BLaER1 (cell line): ENCODE measurements around the gene SPATA7.

Source experiments
- H3K27ac ChIP-seq: shearing (Covaris generic); formaldehyde crosslinking; 2 replicates; pipeline ENCODE4 v1.8.1; 2022
- H3K27me3 ChIP-seq: shearing (Covaris generic); formaldehyde crosslinking; 2 replicates; pipeline ENCODE4 v1.8.1; 2022
- H3K36me3 ChIP-seq: shearing (Covaris generic); formaldehyde crosslinking; 2 replicates; pipeline ENCODE4 v1.8.1; 2022
- H3K4me1 ChIP-seq: shearing (Covaris generic); formaldehyde crosslinking; 2 replicates; pipeline ENCODE4 v1.8.1; 2022
- H3K4me2 ChIP-seq: shearing (Covaris generic); formaldehyde crosslinking; 2 replicates; pipeline ENCODE4 v1.8.1; 2022
- H3K4me3 ChIP-seq: shearing (Covaris generic); formaldehyde crosslinking; 2 replicates; pipeline ENCODE4 v1.8.1; 2022
- H3K9ac ChIP-seq: shearing (Covaris generic); formaldehyde crosslinking; 2 replicates; pipeline ENCODE4 v1.8.1; 2022
- H3K9me3 ChIP-seq: shearing (Covaris generic); formaldehyde crosslinking; 2 replicates; pipeline ENCODE4 v1.8.1; 2022
- H4K20me1 ChIP-seq: shearing (Covaris generic); formaldehyde crosslinking; 2 replicates; pipeline ENCODE4 v1.8.1; 2022
- Cebpa-rat ChIP-seq: shearing (Covaris generic); IDR thresholded peaks from 2 replicates; pipeline ENCODE4 v1.8.1; 2022

The SPATA7 gene

GRCh38 chr14:88385212-88386101 is at the start of gene SPATA7:
SPATA7 (plus strand) TSS chr14:88385657; CDS start chr14:88385819, 162 bp downstream.
- peak within 1 kb of the TSS; percentile 92 for H3K4me2 ChIP-seq
- peak within 1 kb of the TSS; percentile 63 for H3K27ac ChIP-seq
- H3K9me3 ChIP-seq: no peaks in the 10 kb centered on the region
- H3K4me3 ChIP-seq: peak within 1 kb of the TSS; percentile 86
- H3K36me3 ChIP-seq: no peaks in the 10 kb centered on the region
- H3K4me1 ChIP-seq: peaks cover 19% of the 10 kb centered on the region
- peak within 1 kb of the TSS; percentile 83 for H3K9ac ChIP-seq
- TF ChIP-seq Cebpa-rat: no peak
- H3K27me3 ChIP-seq: no peaks in the 10 kb centered on the region
- 0 out of 2 replicates have a peak, but pooled peaks cover 6% of the 10 kb centered on the region for H4K20me1 ChIP-seq

- H3K4me3 ChIP-seq: no peak overlapping the region
- H3K36me3 ChIP-seq: no peaks in the 10 kb centered on the region
- H3K27ac ChIP-seq: no peak overlapping the region
- no peak overlapping the region for H3K4me2 ChIP-seq
- H4K20me1 ChIP-seq: no peaks in the 10 kb centered on the region
- no peaks in the 10 kb centered on the region for H3K4me1 ChIP-seq
- H3K9me3 ChIP-seq: no peaks in the 10 kb centered on the region
- no peaks in the 10 kb centered on the region for H3K27me3 ChIP-seq
- no peak overlapping the region for H3K9ac ChIP-seq
- TF ChIP-seq Cebpa-rat: no peak
Measured at GRCh38 chr14:88340357-88340756, 45.1 kb upstream of the SPATA7 start.

- no peaks in the 10 kb centered on the region for H3K36me3 ChIP-seq
- H3K4me3 ChIP-seq: no peak overlapping the region
- H4K20me1 ChIP-seq: no peaks in the 10 kb centered on the region
- H3K27ac ChIP-seq: no peak overlapping the region
- H3K27me3 ChIP-seq: no peaks in the 10 kb centered on the region
- H3K9ac ChIP-seq: no peak overlapping the region
- H3K4me2 ChIP-seq: no peak overlapping the region
- no peaks in the 10 kb centered on the region for H3K4me1 ChIP-seq
- TF ChIP-seq Cebpa-rat: no peak
- H3K9me3 ChIP-seq: no peaks in the 10 kb centered on the region
Measured at GRCh38 chr14:88342980-88343379, 42.5 kb upstream of the SPATA7 start.

- Histone ChIP-seq H3K27ac (no peak overlapping the region), H3K4me1 (0 out of 2 replicates have a peak, but pooled peaks cover 7% of the 10 kb centered on the region), H3K36me3 (no peaks in the 10 kb centered on the region), H3K4me3 (no peak overlapping the region), H3K4me2 (no peak overlapping the region), H3K9ac (no peak overlapping the region), H3K9me3 (no peaks in the 10 kb centered on the region), H4K20me1 (no peaks in the 10 kb centered on the region), H3K27me3 (no peaks in the 10 kb centered on the region)
- TF ChIP-seq Cebpa-rat: no peak
Measured at GRCh38 chr14:88346048-88346639, 39.3 kb upstream of the SPATA7 start.

GRCh38 chr14:88348546-88348945 is 36.9 kb upstream of the SPATA7 start:
- Histone ChIP-seq H3K4me3 (no peak overlapping the region), H3K27me3 (no peaks in the 10 kb centered on the region), H3K27ac (no peak overlapping the region), H4K20me1 (no peaks in the 10 kb centered on the region), H3K9me3 (no peaks in the 10 kb centered on the region), H3K36me3 (no peaks in the 10 kb centered on the region), H3K9ac (no peak overlapping the region), H3K4me2 (no peak overlapping the region), H3K4me1 (0 out of 2 replicates have a peak, but pooled peaks cover 7% of the 10 kb centered on the region)
- TF ChIP-seq Cebpa-rat: no peak

- H3K27me3 ChIP-seq: no peaks in the 10 kb centered on the region
- H3K9me3 ChIP-seq: no peaks in the 10 kb centered on the region
- H3K4me3 ChIP-seq: no peak overlapping the region
- no peak for TF ChIP-seq Cebpa-rat
- H3K4me1 ChIP-seq: 0 out of 2 replicates have a peak, but pooled peaks cover 7% of the 10 kb centered on the region
- H3K36me3 ChIP-seq: no peaks in the 10 kb centered on the region
- H4K20me1 ChIP-seq: no peaks in the 10 kb centered on the region
- no peak overlapping the region for H3K4me2 ChIP-seq
- no peak overlapping the region for H3K9ac ChIP-seq
- H3K27ac ChIP-seq: no peak overlapping the region
Measured at GRCh38 chr14:88351966-88352691, 33.3 kb upstream of the SPATA7 start.

GRCh38 chr14:88352698-88353097 is 32.8 kb upstream of the SPATA7 start:
- Histone ChIP-seq H3K4me2 (no peak overlapping the region), H3K27me3 (no peaks in the 10 kb centered on the region), H3K9me3 (peaks cover 2% of the 10 kb centered on the region; the same call in 1 of the 2 replicates), H3K36me3 (no peaks in the 10 kb centered on the region), H3K4me3 (no peak overlapping the region), H3K9ac (no peak overlapping the region), H3K27ac (no peak overlapping the region), H3K4me1 (0 out of 2 replicates have a peak, but pooled peaks cover 7% of the 10 kb centered on the region), H4K20me1 (no peaks in the 10 kb centered on the region)
- TF ChIP-seq Cebpa-rat: no peak

GRCh38 chr14:88354358-88354757 is 31.1 kb upstream of the SPATA7 start:
- H4K20me1 ChIP-seq: no peaks in the 10 kb centered on the region
- H3K27me3 ChIP-seq: no peaks in the 10 kb centered on the region
- H3K4me3 ChIP-seq: no peak overlapping the region
- peaks cover 1% of the 10 kb centered on the region; the same call in 1 of the 2 replicates for H3K4me1 ChIP-seq
- H3K36me3 ChIP-seq: no peaks in the 10 kb centered on the region
- H3K9ac ChIP-seq: no peak overlapping the region
- H3K27ac ChIP-seq: no peak overlapping the region
- no peak for TF ChIP-seq Cebpa-rat
- H3K4me2 ChIP-seq: no peak overlapping the region
- peaks cover 12% of the 10 kb centered on the region; the same call in 1 of the 2 replicates for H3K9me3 ChIP-seq

GRCh38 chr14:88359500-88359899 is 26.0 kb upstream of the SPATA7 start:
- H3K27ac ChIP-seq: no peak overlapping the region
- H3K9me3 ChIP-seq: peaks cover 24% of the 10 kb centered on the region
- no peaks in the 10 kb centered on the region for H3K36me3 ChIP-seq
- peaks cover 12% of the 10 kb centered on the region for H3K4me1 ChIP-seq
- no peak overlapping the region for H3K9ac ChIP-seq
- H3K27me3 ChIP-seq: no peaks in the 10 kb centered on the region
- H3K4me2 ChIP-seq: peak overlapping the region; percentile 17
- no peak for TF ChIP-seq Cebpa-rat
- no peak overlapping the region for H3K4me3 ChIP-seq
- no peaks in the 10 kb centered on the region for H4K20me1 ChIP-seq
